ENCODE measurements around the gene ARHGAP26.

The ARHGAP26 gene

GRCh38 chr5:143268388-143268787 lies 498.2 kb downstream of the ARHGAP26 start:
- DNase-seq (ENCODE audit: low read depth in 2 of 2) = no peak

- no peak for DNase-seq (ENCODE audit: low read depth in 2 of 2)
Observed at GRCh38 chr5:143271431-143271830, 501.3 kb downstream of the ARHGAP26 start.

DNA sequence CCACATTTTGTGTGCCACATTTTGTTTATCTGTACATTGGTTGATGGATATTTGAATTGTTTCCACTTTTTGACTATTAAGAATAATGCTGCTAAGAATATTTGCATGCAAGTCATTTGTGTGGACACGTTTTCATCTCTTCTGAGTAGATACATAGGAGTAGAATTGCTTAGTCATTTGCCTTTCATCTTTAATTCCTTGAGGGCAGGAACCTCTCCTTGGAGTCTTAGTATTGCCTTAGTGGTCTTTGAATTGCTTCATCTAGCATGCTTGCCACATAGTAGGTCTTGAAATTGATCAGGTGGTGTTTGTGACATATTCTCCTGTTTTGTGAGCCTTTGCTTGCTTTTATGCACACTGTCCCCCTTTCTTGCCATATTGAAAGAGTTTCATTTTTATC lies 504.8 kb downstream of the ARHGAP26 start:
- no peak for DNase-seq (ENCODE audit: low read depth in 2 of 2)

DNA sequence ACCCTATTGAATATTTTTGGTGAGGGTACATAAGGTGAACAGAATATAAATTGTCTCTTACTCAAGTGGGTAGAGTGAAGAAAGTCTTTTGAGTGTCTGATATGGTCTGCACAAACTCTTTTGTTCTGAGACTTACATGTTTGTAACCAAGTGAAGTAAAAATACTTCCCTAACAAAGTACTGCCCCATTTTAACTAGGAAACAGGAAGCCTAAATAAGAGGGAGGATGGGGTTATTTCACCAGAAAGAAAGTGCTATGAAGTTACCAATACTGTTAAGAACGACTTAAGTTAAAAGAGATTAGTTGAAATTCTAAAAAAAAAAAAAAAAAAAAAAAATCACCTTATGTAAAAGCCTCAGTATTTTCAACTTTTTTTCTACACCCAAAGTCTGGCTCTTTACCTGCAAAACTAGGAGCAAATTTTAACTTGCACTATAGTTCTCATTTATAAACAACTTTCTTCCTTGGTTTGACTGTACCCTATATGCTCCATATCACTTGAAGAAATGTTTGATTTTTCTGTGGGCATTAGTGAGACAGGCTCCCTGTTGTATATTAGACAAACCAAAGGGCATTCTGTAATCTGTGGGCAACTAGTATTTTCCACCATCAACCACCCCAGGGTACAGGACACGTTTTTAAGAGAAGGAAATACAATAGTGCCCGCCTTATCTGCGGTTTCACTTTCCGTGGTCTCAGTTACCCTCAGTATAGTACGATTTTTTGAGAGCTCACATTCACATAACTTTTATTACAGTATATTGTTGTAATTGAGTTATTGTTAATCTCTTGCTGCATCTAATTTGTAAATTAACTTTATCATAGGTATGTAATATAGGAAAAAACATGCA lies 505.6 kb downstream of the ARHGAP26 start:
- DNase-seq (ENCODE audit: low read depth in 2 of 2) = no peak

- no peak for DNase-seq (ENCODE audit: low read depth in 2 of 2)
Observed at GRCh38 chr5:143277536-143277935, 507.4 kb downstream of the ARHGAP26 start.

Measured in stimulated activated CD4-positive, alpha-beta T cell treated with anti-CD3 and anti-CD28 coated beads, Interleukin-1b, Interleukin-23, amount 100 ng/mL, for 4 hours (primary cell).